ENCODE results near the gene KIF11.
"Not testable (repeated sequence)": the region's sequence is repeated elsewhere in the genome, so short reads cannot be mapped to it uniquely, and the experiment has no call there.

KIF11 gene

GRCh38 chr10:92592761-92593618 is at the start of gene KIF11:
KIF11 (plus strand) TSS chr10:92593130; CDS start chr10:92593376, 246 bp downstream.
- DNase-seq (ENCODE audit: low read depth), result peak; percentile 96

DNA sequence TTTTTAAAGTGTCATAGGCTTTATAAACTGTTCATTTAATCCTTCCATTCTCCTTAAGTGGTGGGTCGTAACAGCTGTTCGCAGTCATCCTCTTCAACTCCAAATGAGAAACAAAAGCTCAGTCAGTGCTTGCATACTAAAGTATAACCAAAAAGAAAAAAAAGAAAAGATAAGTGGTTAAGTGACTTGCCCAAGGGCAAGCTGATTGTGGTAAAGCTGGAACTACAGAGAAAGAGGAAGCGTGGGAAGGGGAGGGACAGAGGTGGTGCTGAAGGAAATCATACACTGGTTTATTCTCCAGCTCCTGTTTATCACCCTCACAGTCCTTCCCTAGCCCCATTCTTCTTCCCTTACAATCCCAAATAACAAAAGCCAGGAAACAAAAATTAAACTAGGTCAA is 48.6 kb upstream of the KIF11 start:
- no peak for DNase-seq (ENCODE audit: low read depth)

- no peak for DNase-seq (ENCODE audit: low read depth)
Measured at GRCh38 chr10:92545556-92545955, 47.4 kb upstream of the KIF11 start.

- DNase-seq (ENCODE audit: low read depth), result no peak
Measured at GRCh38 chr10:92547676-92548075, 45.3 kb upstream of the KIF11 start.

DNA sequence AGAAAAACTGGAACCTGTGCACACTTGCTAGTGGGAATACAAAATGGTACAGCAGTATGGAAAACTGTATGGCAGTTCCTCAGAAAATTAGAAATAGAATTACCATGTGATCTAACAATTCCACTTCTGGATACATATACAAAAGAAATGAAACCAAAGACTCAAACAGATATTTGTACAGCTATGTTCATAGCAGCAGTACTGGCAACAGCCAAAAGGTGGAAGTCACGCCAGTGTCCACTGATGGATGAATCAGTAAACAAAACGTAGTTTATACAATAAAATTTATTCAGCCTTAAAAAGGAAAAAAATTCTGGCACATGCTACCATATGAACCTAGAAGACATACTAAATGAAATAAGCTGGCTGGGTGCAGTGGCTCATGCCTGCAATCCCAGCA is 42.0 kb upstream of the KIF11 start:
- DNase-seq (ENCODE audit: low read depth), result no peak

GRCh38 chr10:92552310-92552709 is 40.6 kb upstream of the KIF11 start:
- DNase-seq (ENCODE audit: low read depth), result no peak

- no peak for DNase-seq (ENCODE audit: low read depth)
Measured at GRCh38 chr10:92553959-92554358, 39.0 kb upstream of the KIF11 start.

DNA sequence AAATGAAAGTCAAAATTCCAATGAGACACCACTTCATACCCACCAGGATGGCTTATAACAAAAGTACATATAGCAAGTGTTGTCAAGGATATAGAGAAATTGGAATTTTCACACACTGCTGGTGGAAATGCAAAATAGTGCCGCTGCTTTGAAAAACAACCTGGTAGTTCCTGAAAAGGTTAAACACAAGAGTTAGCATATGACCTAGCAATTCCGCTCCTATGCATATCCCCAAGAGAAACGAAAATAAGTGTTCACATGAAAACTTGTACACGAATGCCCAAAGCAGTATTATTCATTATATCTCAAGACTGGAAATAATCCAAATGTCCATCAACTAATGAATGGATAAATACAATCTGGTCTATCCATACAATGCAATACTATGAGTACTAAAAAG is 33.9 kb upstream of the KIF11 start:
- no peak for DNase-seq (ENCODE audit: low read depth)

DNA sequence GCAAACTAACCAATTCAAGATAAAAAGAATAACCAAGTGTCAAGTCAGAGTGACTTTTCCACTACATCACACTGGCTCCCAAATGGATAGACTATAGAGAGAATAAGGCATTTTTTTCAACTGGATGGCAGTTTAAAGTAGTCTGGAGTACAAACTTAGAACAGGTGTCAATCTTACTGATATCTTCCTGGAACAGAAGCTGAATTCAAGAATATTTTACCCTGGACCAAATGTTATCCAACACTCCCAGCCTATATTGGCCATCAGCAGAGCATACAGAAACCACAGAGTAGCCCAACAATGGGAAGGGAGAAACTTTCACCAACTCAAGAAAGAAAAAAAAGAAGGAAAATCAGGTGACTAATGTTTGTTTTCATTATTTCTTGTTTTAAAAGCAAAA is 30.5 kb upstream of the KIF11 start:
- DNase-seq (ENCODE audit: low read depth), result no peak

GRCh38 chr10:92567952-92568600 is 24.9 kb upstream of the KIF11 start:
- DNase-seq (ENCODE audit: low read depth), result no peak

- DNase-seq (ENCODE audit: low read depth), result no peak
Measured at GRCh38 chr10:92569071-92569470, 23.9 kb upstream of the KIF11 start.

DNA sequence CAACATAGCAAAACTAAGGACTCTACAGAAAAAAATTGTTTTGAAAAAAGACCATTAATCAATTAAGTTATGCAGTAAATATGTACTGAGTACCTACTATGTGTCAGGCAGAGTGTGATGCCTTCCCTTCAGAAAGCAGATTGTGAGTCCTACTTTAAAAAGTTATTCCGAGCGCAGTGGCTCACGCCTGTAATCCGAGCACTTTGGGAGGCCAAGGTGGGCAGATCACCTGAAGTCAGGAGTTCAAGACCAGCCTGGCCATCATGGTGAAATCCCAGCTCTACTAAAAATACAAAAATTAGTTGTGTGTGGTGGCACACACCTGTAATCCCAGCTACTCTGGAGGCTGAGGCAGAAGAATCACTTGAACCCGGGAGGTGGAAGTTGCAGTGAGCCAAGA is 23.3 kb upstream of the KIF11 start:
- not testable (repeated sequence) for DNase-seq (ENCODE audit: low read depth)

GRCh38 chr10:92571649-92572048 is 21.3 kb upstream of the KIF11 start:
- DNase-seq (ENCODE audit: low read depth), result no peak

- DNase-seq (ENCODE audit: low read depth), result no peak
Measured at GRCh38 chr10:92572362-92573090, 20.4 kb upstream of the KIF11 start.

GRCh38 chr10:92573091-92573797 is 19.7 kb upstream of the KIF11 start:
- peak; percentile 15 for DNase-seq (ENCODE audit: low read depth)

DNA sequence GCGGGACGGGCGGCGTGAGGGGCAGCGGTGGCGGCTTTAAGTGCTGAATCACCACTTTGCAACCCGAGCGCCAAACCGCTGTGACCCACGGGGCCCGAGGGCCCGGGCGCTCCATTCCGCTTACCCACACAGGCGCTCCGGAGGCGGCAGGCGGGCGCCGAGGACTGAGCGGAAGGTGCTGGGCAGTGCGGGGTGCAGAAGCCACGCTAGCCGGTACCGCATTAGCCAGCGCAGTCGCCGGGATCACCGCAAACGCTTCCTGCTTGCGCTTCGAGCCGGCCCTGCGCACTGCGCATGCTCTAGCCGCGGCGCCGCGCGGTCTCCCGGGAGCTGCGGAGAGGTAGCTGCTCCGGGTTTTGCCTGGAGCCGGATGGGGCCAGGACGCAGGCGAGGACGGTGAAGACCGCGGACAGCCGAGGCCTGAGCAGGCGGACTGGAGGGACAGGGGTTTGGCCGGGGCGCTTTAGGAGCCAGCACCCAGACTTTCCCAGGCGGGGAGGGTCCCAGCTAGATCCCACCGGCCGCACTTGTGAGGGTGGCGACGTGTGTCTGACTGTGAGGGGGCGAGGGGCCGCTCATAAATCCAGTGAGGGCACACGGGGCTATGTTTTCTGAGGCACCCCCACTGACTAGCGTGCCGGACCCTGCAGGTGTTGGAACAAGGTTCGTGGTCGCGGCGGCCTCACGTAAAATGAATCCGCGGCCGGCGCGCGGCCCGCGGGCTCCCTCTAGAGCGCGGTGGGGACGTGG is 19.0 kb upstream of the KIF11 start, which contains the start of gene IDE:
Gene IDE, minus strand, starts transcription at position 296 of the 750 bp plus-strand sequence. Its CDS starts 74 bp downstream, at position 222.
- peak; percentile 75 for DNase-seq (ENCODE audit: low read depth)

DNA sequence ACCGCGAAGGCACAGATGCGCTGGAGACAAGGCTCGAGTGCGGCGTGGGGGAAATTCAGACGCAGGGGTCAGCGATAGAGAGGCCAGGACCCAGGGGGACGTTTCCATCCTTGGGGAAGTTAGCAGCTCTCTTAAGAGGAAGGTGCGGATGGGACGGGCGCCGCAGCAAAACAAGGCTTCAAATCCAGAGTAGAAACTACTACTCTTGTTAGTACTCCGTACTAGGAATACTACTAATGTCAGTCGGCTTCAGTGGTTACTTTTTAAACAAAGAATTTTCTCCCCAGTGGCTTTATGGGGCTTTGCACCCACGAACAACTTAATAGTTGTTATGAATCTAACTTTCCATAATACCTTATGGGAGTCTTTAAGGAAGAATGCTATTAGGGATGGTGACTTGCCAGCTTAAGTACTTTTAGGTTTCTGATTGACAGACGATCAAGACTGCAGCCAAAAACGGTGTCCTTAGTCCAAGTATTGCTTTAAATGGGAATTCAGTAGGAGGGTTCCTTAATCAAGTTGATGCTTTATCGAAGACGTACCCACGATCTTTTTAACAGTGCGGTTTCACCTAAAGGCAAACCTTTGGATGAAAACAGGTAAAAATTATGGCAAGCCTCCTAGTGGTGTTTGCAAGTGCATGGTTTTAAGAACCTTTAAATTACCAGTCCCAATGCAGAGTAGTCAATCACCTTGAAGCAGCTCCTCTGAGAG is 18.2 kb upstream of the KIF11 start:
- no peak for DNase-seq (ENCODE audit: low read depth)

- DNase-seq (ENCODE audit: low read depth), result no peak
Measured at GRCh38 chr10:92575961-92576360, 17.0 kb upstream of the KIF11 start.

DNA sequence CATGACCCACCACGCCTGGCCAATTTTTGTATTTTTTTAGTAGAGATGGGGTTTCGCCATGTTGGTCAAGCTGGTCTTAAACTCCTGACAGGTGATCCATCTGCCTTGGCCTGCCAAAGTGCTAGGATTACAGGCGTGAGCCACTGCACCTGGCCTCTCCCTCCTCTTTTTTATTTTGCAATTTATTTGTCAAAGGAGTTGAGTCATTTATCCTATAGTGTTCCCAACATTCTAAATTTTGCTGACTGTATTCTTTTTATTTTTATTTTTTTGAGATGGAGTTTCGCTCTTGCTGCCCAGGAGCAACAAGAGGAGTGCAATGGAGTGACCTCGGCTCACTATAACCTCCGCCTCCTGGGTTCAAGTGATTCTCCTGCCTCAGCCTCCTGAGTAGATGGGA is 10.6 kb upstream of the KIF11 start:
- not testable (repeated sequence) for DNase-seq (ENCODE audit: low read depth)

All from stimulated activated CD8-positive, alpha-beta memory T cell treated with anti-CD3 and anti-CD28 coated beads, Interleukin-4, amount 100 ng/mL, for 24 hours (primary cell).